Activated CD4-positive, CD25-positive, alpha-beta regulatory T cell treated with anti-CD3 and anti-CD28 coated beads, Interleukin-2, amount 50 U/mL, for 16 hours (primary cell): ENCODE measurements around the gene DPH7.
"Not testable (repeated sequence)": the region's sequence is repeated elsewhere in the genome, so short reads cannot be mapped to it uniquely, and the experiment has no call there.

ENCODE experiments used
- DNase-seq: peaks from one replicate; pipeline ENCODE4 v3.0.0-alpha.2; 2020; ENCODE audit warnings: low read depth, low spot score

Gene DPH7

GRCh38 chr9:137578518-137579258, at the start of gene DPH7:
Gene DPH7, minus strand, starts transcription at chr9:137578925. Its CDS starts 148 bp downstream, at chr9:137578777.
- peak; percentile 94 for DNase-seq

GRCh38 chr9:137627406-137627805, 48.7 kb upstream of the DPH7 start:
- not testable (repeated sequence) for DNase-seq

- no peak for DNase-seq
Measured at GRCh38 chr9:137626464-137626863, 47.7 kb upstream of the DPH7 start.

GRCh38 chr9:137622211-137622610, 43.5 kb upstream of the DPH7 start:
- not testable (repeated sequence) for DNase-seq

- DNase-seq: no peak
Measured at GRCh38 chr9:137621131-137621757, 42.5 kb upstream of the DPH7 start.

GRCh38 chr9:137620581-137620980, 41.9 kb upstream of the DPH7 start:
- DNase-seq: no peak

GRCh38 chr9:137620048-137620405, 41.3 kb upstream of the DPH7 start:
- DNase-seq: no peak

- no peak for DNase-seq
Measured at GRCh38 chr9:137619240-137620047, 40.7 kb upstream of the DPH7 start.

GRCh38 chr9:137618105-137619067, 39.7 kb upstream of the DPH7 start, which contains the start of gene EHMT1:
Gene EHMT1, plus strand, starts transcription at chr9:137619005. Its CDS starts 24 bp downstream, at chr9:137619029.
- peak; percentile 82 for DNase-seq

GRCh38 chr9:137615387-137615871, 36.7 kb upstream of the DPH7 start:
- DNase-seq: no peak

- no peak for DNase-seq
Measured at GRCh38 chr9:137614631-137615386, 36.1 kb upstream of the DPH7 start.

- DNase-seq: no peak
Measured at GRCh38 chr9:137613738-137614523, 35.2 kb upstream of the DPH7 start.

- no peak for DNase-seq
Measured at GRCh38 chr9:137613259-137613658, 34.5 kb upstream of the DPH7 start.

GRCh38 chr9:137612741-137613142, 34.0 kb upstream of the DPH7 start:
- no peak for DNase-seq

- no peak for DNase-seq
Measured at GRCh38 chr9:137611623-137612609, 33.2 kb upstream of the DPH7 start.

- DNase-seq: no peak
Measured at GRCh38 chr9:137610944-137611343, 32.2 kb upstream of the DPH7 start.

- no peak for DNase-seq
Measured at GRCh38 chr9:137607141-137607857, 28.6 kb upstream of the DPH7 start.

GRCh38 chr9:137606734-137607138, 28.0 kb upstream of the DPH7 start:
- DNase-seq: no peak
